Mucosa of stomach (tissue), 1 donor: ENCODE measurements around the gene UBTD2.
"Not testable (repeated sequence)": the region's sequence is repeated elsewhere in the genome, so short reads cannot be mapped to it uniquely, and the experiment has no call there.

Experiments used
- H3K27me3 ChIP-seq: one replicate; pipeline ENCODE4 v1.7.0; 2013; ENCODE audit warnings: mild to moderate bottlenecking, low read length; ENCODE audit not compliant: control insufficient read depth, insufficient read depth
- H3K36me3 ChIP-seq: one replicate; pipeline ENCODE4 v1.7.0; 2013; ENCODE audit warnings: low read length; ENCODE audit not compliant: control insufficient read depth, insufficient read depth
- H3K4me1 ChIP-seq: one replicate; pipeline ENCODE4 v1.7.0; 2013; ENCODE audit warnings: mild to moderate bottlenecking, low read length; ENCODE audit not compliant: control insufficient read depth, insufficient read depth
- H3K4me3 ChIP-seq: one replicate; pipeline ENCODE4 v1.7.0; 2013; ENCODE audit warnings: low read length
- H3K9ac ChIP-seq: one replicate; pipeline ENCODE4 v1.7.0; 2013; ENCODE audit warnings: mild to moderate bottlenecking, low read length, moderate library complexity
- H3K9me3 ChIP-seq: one replicate; pipeline ENCODE4 v1.7.0; 2013; ENCODE audit warnings: mild to moderate bottlenecking, low read length, moderate library complexity; ENCODE audit not compliant: control insufficient read depth
- donor health status: Pancreatic carcinoma.

Gene UBTD2

DNA sequence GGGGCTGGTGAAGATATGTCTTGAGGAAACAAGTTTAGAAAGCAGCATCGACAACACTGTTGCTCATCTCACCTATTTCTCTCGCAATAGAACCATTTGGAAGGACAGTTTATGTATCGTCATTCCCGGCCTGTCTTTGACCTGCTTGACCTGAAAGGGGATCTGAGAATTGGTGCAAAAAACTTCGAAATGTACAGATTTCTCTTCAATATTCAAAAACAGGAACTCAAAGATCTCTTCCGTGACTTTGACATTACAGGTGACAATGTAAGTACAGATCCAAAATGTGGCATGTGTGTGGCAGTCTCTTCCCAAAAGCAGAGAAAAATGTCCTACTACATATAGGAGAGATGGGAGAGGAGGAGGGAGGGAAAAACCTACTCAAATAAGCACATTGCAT lies 83.1 kb downstream of the UBTD2 start:
- H3K9me3 ChIP-seq = no peaks in the 10 kb centered on the region

GRCh38 chr5:172199446-172199845 lies 84.1 kb downstream of the UBTD2 start:
- H3K27me3 ChIP-seq = no peaks in the 10 kb centered on the region
- H3K4me3 ChIP-seq = no peak overlapping the region
- no peaks in the 10 kb centered on the region for H3K4me1 ChIP-seq
- no peaks in the 10 kb centered on the region for H3K9me3 ChIP-seq
- no peaks in the 10 kb centered on the region for H3K36me3 ChIP-seq
- H3K9ac ChIP-seq = no peak overlapping the region

More for the DNA sequence above, 83.1 kb downstream of the UBTD2 start:
- Histone ChIP-seq H3K27me3 (no peaks in the 10 kb centered on the region), H3K4me3 (no peak overlapping the region), H3K4me1 (no peaks in the 10 kb centered on the region), H3K36me3 (no peaks in the 10 kb centered on the region), H3K9ac (no peak overlapping the region)

GRCh38 chr5:172197775-172198174 lies 85.8 kb downstream of the UBTD2 start:
- H3K9me3 ChIP-seq, H3K4me3 ChIP-seq, H3K9ac ChIP-seq, H3K4me1 ChIP-seq, H3K27me3 ChIP-seq, H3K36me3 ChIP-seq: not testable (repeated sequence)

DNA sequence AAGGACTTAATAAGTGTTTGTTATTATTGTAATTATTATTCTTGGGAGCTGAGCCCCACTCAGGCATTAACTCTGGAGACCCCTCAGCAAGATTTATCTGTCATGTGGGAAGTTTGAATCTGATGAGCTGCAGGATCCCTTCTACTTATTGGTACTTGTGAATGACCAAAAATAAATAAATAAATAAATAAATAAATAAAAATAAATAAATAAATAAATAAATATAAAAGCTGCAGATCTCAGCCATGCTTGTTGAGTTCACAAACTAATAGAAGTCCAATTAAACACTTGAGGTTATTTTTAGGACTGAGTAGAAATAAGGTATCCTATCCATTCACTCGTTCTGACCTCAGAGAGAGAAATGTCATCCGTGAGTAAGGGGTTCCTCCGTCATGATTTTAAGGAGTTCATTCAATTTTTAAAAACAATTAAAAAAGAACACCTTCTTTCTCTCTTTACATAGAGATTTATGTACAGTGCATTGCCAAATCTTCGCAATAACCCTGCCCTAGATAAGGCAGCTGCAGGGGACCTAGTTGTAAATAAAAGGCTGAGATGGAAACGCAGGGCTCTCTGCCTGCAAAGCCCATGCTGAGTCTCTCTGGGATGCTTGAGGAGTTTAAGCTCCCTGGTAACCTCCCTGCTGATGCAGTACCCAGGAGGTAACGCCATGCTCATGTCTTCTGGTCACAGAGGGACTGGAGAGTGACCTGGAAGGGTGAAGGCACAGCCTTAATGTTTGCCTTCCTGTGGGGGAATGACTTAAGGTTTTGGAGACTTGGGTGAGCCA lies 88.4 kb downstream of the UBTD2 start:
- Histone ChIP-seq H3K9ac (no peak overlapping the region), H3K27me3 (no peaks in the 10 kb centered on the region), H3K9me3 (no peaks in the 10 kb centered on the region), H3K36me3 (no peaks in the 10 kb centered on the region), H3K4me3 (no peak overlapping the region), H3K4me1 (no peaks in the 10 kb centered on the region)

DNA sequence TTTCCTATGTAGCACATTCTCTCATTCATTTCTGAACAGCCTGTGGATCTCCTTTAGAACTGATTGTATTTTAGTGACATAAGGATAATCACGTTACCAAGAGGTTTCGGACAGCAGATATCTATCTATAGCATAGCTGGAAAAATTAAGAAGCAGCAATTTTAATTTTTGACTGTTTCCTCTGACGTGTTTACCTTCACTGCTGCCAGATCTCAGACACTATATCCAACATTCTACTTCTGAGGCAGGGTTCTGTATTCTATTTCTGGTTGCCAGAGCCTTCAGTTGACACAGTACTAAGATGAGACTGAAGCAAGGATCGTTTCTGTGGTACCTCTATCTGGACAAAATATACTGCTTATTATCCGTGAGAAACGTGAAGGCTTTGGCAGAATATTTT lies 89.7 kb downstream of the UBTD2 start, which contains the start of gene EFCAB9:
Gene EFCAB9, plus strand, starts transcription at position 301 of the 400 bp plus-strand sequence. Its CDS starts 1 bp downstream, at position 302.
- Histone ChIP-seq H3K9ac (no peak within 1 kb of the TSS), H3K9me3 (no peaks in the 10 kb centered on the region), H3K27me3 (no peaks in the 10 kb centered on the region), H3K36me3 (no peaks in the 10 kb centered on the region), H3K4me3 (no peak within 1 kb of the TSS), H3K4me1 (no peaks in the 10 kb centered on the region)

- Histone ChIP-seq H3K36me3 (no peaks in the 10 kb centered on the region), H3K4me3 (no peak overlapping the region), H3K9ac (no peak overlapping the region), H3K27me3 (no peaks in the 10 kb centered on the region), H3K9me3 (no peaks in the 10 kb centered on the region), H3K4me1 (peaks cover 9% of the 10 kb centered on the region)
These were observed 93.8 kb downstream of the UBTD2 start for GRCh38 chr5:172189693-172190296.

DNA sequence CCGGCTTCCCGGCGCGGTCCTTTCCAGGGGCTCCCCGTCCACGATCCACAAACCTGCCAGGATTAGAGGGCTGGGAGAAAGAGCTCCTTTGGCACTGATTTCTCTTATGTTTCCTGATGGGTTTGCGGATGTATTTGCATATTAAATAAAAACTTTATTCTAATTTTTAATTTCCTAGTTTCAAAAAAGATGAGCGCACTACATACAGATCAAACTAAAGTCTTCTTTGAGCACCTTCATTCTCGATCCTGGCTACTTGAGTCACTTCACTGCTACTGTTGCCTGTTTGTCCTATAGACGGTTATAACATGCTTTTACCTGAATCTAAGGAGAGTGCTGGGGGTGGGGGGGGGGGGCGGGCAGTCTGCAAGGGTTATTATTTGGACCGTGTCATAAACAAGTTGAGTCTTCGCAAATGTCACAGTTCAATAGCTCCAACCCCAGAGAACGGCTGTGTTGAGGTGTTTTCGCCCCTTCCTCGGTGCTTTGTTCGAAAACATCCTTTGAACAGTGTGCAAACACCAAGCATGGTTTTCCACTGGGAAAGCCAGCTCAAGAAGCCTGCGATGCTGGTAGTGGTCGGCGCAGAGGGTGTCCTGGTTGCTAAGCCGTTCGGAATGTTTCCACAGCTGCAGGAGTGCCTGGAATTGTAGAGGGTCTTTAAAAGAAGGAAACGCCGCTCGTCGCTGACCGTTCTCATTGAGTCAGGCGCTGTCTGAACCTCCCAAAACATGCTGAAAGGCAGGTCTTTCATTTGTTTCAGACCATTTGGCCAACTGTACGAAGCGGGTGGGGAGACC lies 94.5 kb downstream of the UBTD2 start:
- H3K9ac ChIP-seq = no peak overlapping the region
- no peaks in the 10 kb centered on the region for H3K9me3 ChIP-seq
- no peaks in the 10 kb centered on the region for H3K27me3 ChIP-seq
- H3K36me3 ChIP-seq = no peaks in the 10 kb centered on the region
- H3K4me1 ChIP-seq = peaks cover 9% of the 10 kb centered on the region
- no peak overlapping the region for H3K4me3 ChIP-seq

DNA sequence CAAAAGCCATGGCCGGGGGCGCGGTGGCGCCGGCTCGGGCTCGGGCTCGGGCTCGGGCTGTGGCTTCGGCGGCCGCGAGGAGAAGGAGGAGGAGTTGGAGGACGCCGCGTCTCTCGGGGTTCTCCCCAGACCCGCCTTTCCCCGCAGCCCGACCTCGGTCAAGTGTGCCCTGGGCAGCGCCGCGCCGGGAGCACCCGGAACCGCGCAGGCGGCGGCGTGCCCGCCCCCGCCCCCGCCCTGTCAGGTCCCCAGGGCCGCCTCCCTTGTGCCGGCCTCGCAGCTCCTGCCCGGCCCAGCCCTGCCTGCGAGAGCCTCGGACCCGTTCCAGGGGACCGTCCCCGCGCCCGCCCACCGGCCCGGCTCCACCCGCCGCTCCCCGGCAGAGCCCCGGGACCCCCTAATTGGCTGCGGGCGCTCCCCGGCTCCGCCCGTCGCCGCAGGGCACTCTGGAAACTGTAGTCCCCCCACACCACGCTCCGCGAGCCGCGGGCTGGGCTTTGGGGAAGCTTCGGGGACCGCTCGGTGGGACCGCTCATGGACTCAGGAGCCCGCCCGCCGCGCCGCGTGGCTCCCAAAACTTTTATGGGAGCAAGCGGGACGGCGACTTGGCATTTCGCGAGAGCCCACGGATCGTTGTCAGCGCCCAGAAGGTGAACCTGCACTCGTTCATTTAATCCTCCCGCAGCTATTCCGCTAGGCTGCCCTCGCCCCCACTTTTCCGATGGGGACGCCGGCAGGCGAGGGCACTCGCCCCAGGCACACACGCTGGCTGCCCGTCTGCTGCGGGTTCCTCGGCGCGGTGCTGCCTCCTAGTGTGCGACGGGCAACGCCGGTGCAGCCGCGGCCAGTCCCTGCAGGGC lies 95.3 kb downstream of the UBTD2 start, which contains the start of gene STK10:
Gene STK10, minus strand, starts transcription at position 192 of the 860 bp plus-strand sequence. Its CDS starts 182 bp downstream, at position 10.
- H3K4me3 ChIP-seq = peak within 1 kb of the TSS; percentile 86
- H3K27me3 ChIP-seq = no peaks in the 10 kb centered on the region
- H3K4me1 ChIP-seq = peaks cover 9% of the 10 kb centered on the region
- H3K9ac ChIP-seq = peak within 1 kb of the TSS; percentile 86
- H3K36me3 ChIP-seq = no peaks in the 10 kb centered on the region
- H3K9me3 ChIP-seq = no peaks in the 10 kb centered on the region

DNA sequence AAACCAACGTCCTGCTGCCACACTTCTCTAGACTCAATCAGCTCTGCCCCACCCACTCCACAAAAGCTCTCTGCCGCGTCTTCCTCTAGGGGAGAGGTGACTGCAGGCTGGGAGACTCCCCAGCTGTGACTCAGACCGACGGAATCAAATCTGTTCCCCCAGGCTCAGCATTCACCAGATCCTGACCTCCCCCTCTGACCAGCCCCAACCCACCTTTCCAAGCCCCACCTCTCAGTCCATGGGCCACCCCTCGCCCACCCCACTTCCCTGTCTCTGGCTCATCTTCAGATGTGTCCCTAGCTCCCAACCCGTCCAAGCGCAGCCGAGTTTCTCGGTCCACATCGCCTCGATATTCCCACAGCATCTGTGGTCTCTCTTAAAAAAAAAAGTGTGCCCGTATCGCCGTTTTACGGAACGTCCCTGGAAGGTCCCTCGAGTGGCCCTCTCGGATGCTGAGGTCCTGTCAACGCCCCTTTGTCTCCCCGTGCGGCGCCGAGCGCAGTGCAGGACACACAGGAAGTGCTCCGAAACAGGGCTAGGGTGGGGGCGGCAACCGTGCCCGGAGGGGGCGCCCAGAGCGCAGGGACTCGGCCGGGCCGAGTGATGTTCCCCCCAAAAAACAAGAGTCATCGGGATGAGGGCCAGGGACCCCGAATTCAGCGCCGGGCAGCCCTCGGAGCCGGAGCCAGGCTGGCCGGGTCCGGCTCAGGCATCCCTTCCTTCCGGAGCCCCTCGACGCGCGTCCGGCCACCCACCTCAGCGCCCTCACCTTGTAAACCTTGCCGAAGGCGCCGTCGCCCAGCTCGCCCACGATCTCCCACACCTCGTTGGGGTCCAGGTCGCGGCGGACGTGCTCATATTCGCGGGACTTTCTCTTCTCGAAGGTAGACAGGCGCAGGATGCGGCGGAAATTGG lies 96.2 kb downstream of the UBTD2 start:
- no peaks in the 10 kb centered on the region for H3K27me3 ChIP-seq
- H3K36me3 ChIP-seq = no peaks in the 10 kb centered on the region
- peak overlapping the region; percentile 86 for H3K4me3 ChIP-seq
- H3K4me1 ChIP-seq = peaks cover 9% of the 10 kb centered on the region
- H3K9ac ChIP-seq = peak overlapping the region; percentile 86
- no peaks in the 10 kb centered on the region for H3K9me3 ChIP-seq

DNA sequence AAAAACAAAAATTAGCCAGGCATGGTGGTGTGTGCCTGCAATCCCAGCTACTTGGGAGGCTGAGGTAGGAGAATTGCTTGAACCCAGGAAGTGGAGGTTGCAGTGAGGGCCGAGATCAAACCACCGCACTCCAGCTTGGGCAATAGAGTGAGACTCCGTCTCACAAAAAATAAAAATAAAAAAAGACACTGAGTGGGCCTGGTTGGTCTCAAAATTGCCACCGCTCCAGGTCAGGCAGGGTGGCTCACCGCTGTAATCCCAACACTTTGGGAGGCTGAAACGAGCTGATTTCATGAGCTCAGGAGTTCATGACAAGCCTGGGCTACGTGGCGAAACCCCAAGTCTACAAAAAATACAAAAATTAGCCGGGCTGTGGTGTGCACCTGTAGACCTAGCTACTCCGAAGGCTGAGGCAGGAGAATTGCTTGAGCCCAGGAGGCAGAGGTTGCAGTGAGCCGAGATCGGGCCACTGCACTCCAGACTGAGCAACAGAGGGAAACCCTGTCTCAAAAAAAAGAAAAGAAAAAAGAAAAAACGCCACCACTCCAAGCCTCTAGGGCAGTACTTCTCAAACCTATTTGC lies 97.4 kb downstream of the UBTD2 start:
- peak overlapping the region; percentile 86 for H3K9ac ChIP-seq
- H3K27me3 ChIP-seq = no peaks in the 10 kb centered on the region
- no peaks in the 10 kb centered on the region for H3K9me3 ChIP-seq
- no peaks in the 10 kb centered on the region for H3K36me3 ChIP-seq
- H3K4me3 ChIP-seq = no peak overlapping the region
- H3K4me1 ChIP-seq = peaks cover 9% of the 10 kb centered on the region
